ENCODE measurements around the gene COA6.

The COA6 gene

GRCh38 chr1:234413990-234414389 is 40.7 kb downstream of the COA6 start:
- DNase-seq, result no peak

- no peak for DNase-seq
Observed at GRCh38 chr1:234427950-234428646, 54.8 kb downstream of the COA6 start.

GRCh38 chr1:234429434-234429806 is 56.2 kb downstream of the COA6 start:
- DNase-seq, result no peak

GRCh38 chr1:234430691-234431090 is 57.4 kb downstream of the COA6 start:
- no peak for DNase-seq

GRCh38 chr1:234431255-234431654 is 58.0 kb downstream of the COA6 start:
- no peak for DNase-seq

- DNase-seq, result peak; percentile 57 to 65
Observed at GRCh38 chr1:234433563-234434285, 60.5 kb downstream of the COA6 start.

Data from inflammatory macrophage treated with lipopolysaccharide for 1 hour (primary cell).